HepG2 (cell line): ENCODE measurements around the gene CENATAC. TPM values are rescaled to one million over a fixed set of nuclear protein-coding genes. Genes with fewer than 3 reads are reported as not detected.

Experiments
- DMAP1 ChIP-seq: IDR thresholded peaks from 2 replicates; pipeline ENCODE4 v1.6.1; 2016
- ERF ChIP-seq: IDR thresholded peaks from 2 replicates; pipeline ENCODE4 v1.6.1; 2018; ENCODE audit warnings: missing biosample characterization, missing genetic modification reagents
- GATA4 ChIP-seq: sonication (generic); IDR thresholded peaks from 2 replicates; pipeline ENCODE4 v1.6.1; 2016; ENCODE audit warnings: antibody characterized with exemption, low read depth, borderline replicate concordance
- ISX ChIP-seq: sonication (generic); formaldehyde crosslinking; conservative IDR thresholded peaks from 2 replicates; pipeline ENCODE4 v1.5.0; 2020; ENCODE audit warnings: missing genetic modification reagents
- KDM2A ChIP-seq: sonication (generic); formaldehyde crosslinking; IDR thresholded peaks from 2 replicates; pipeline ENCODE4 v1.4.0; 2020; ENCODE audit warnings: low read depth, missing genetic modification reagents, borderline replicate concordance
- KLF16 ChIP-seq, 2 experiments: sonication (generic) in 1 of 2; formaldehyde crosslinking in 1 of 2; IDR thresholded peaks; 2 replicates each; pipeline versions ENCODE4 v1.6.1 to v1.8.0; 2016 to 2023; ENCODE audit warnings: missing genetic modification reagents in 2 of 2, missing compliant biosample characterization in 1 of 2
- PCBP1 ChIP-seq: fragments of 200-400 bp; formaldehyde crosslinking; IDR thresholded peaks from 2 replicates; pipeline ENCODE4 v1.6.1; 2017; ENCODE audit warnings: mild to moderate bottlenecking, low read depth, low read length, borderline replicate concordance
- POLR2AphosphoS2 ChIP-seq: IDR thresholded peaks from 2 replicates; pipeline ENCODE4 v1.6.1; 2011; ENCODE audit warnings: low read depth, low read length, improper control_type of control experiment
- SOX6 ChIP-seq, 2 experiments: fragments of 450-650 bp in 1 of 2; sonication (generic) in 1 of 2; formaldehyde crosslinking in 1 of 2; IDR thresholded peaks; 2 replicates each; pipeline versions ENCODE4 v1.4.0 to v1.6.1; 2017 to 2020; ENCODE audit warnings: antibody characterized with exemption in 1 of 2, mild to moderate bottlenecking in 1 of 2, missing genetic modification reagents in 1 of 2
- TMF1 ChIP-seq: sonication (generic); formaldehyde crosslinking; IDR thresholded peaks from 2 replicates; pipeline ENCODE4 v1.8.1; 2022; ENCODE audit warnings: low read depth, missing genetic modification reagents
- ZKSCAN1 ChIP-seq: fragments of 150-350 bp; IDR thresholded peaks from 2 replicates; pipeline ENCODE4 v1.6.1; 2014; ENCODE audit warnings: low read length
- ZNF331 ChIP-seq: sonication (generic); formaldehyde crosslinking; IDR thresholded peaks from 2 replicates; pipeline ENCODE4 v1.4.0; 2020; ENCODE audit warnings: missing genetic modification reagents
- ZNF382 ChIP-seq: sonication (generic); formaldehyde crosslinking; IDR thresholded peaks from 2 replicates; pipeline ENCODE4 v1.5.0; 2020; ENCODE audit warnings: missing genetic modification reagents, mild to moderate bottlenecking, borderline replicate concordance
- ZNF556 ChIP-seq: sonication (generic); formaldehyde crosslinking; IDR thresholded peaks from 2 replicates; pipeline ENCODE4 v1.4.0; 2020; ENCODE audit warnings: mild to moderate bottlenecking, missing genetic modification reagents, borderline replicate concordance
- polyA plus RNA-seq, 8 experiments: library from polyadenylated mRNA; depleted of rRNA in 3 of 8; stranded (reverse) in 7 of 8; unstranded in 1 of 8; fragments of >200 nt; fragmentation: Illumina TruSeq in 4 of 8; extraction: Trizol in 4 of 8; gene quantifications; 2 replicates each; pipeline versions ENCODE4 v1.2.1 to v1.2.3, GENCODE V29; 2011 to 2016; ENCODE audit warnings: low read depth in 4 of 8, missing spikeins in 1 of 8, mixed read lengths in 1 of 8; ENCODE audit not compliant: insufficient read depth in 1 of 8
- total RNA-seq, 5 experiments: library from RNA; depleted of rRNA; stranded (reverse); fragments of >200 nt; fragmentation: Illumina TruSeq; extraction: Trizol; gene quantifications; 2 replicates each; pipeline ENCODE4 v1.2.3, GENCODE V29; 2016; ENCODE audit warnings: low read depth in 1 of 5
- TF ChIP-seq, protein P1 (sequence below): sonication (generic); formaldehyde crosslinking; IDR thresholded peaks from 2 replicates; pipeline ENCODE4 v1.5.0; 2020; ENCODE audit warnings: missing genetic modification reagents
- TF ChIP-seq, protein P2 (sequence below): sonication (generic); formaldehyde crosslinking; IDR thresholded peaks from 2 replicates; pipeline ENCODE4 v1.4.0; 2020; ENCODE audit warnings: low read depth, mild to moderate bottlenecking, missing genetic modification reagents
- TF ChIP-seq, protein P3 (sequence below): sonication (generic); formaldehyde crosslinking; IDR thresholded peaks from 2 replicates; pipeline ENCODE4 v1.8.1; 2023; ENCODE audit warnings: missing genetic modification reagents, mild to moderate bottlenecking, borderline replicate concordance
- TF ChIP-seq, protein P4 (sequence below): sonication (generic); formaldehyde crosslinking; IDR thresholded peaks from 2 replicates; pipeline ENCODE4 v1.5.0; 2020; ENCODE audit warnings: mild to moderate bottlenecking, missing genetic modification reagents
- TF ChIP-seq, protein P5 (sequence below): sonication (generic); formaldehyde crosslinking; IDR thresholded peaks from 2 replicates; pipeline ENCODE4 v1.5.0; 2020; ENCODE audit warnings: mild to moderate bottlenecking, missing genetic modification reagents

Gene CENATAC
- total and polyA plus RNA-seq, 2 of the 13 experiments (the other 11 are each of a cell fraction or from before 2014, with no cell fraction given) = 21.7 to 25.0 TPM

DNA sequence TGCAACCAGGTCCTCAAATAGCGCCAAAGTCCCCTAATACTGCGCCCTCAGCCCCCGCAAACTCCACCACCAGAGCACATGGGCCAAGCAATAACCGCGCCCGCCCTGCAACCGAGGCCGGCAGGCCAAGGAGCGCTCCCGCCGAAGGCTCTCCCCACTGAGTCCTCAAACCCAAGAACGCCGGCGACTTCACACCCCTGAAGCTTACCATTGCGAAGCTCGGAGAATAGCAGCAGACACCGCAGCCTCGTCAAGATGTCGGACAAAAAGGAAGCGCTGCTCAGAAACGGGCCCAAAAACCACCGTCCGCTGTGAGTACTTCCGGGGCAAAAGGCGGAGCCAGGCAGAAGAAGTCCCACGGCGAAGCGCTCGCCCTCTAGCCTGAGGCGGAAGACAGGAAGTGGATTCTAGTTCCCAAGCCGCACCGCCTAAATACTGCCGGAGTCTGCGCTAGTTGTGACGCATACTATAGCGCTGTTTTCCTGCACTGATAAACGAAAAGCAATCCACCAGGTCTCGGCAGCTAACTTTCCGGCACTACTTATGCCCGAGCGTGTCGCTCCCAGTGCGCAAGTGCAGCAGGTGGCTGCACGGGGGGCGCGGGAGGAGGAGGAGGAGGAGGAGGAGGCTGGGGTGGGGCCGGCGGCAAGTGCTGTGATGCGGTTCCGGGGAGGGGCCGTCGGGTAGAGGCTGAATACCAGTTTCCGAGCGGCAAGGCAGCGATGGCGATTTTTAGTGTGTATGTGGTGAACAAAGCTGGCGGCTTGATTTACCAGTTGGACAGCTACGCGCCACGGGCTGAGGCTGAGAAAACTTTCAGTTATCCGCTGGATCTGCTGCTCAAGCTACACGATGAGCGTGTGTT lies 20.4 kb downstream of the CENATAC start, which contains the start of the genes RPS25 and TRAPPC4 (continued):
- TF ChIP-seq SOX6 (IDR thresholded peaks at IDR 0.05) = no peak
- peak; percentile 60 for TF ChIP-seq SOX6 (CRISPR knock-in tag; IDR thresholded peaks at IDR 0.05)
- TF ChIP-seq ZNF556 (CRISPR knock-in tag) = 0 out of 2 replicates have a peak, but pooled peaks have one; percentile 66
- peak; percentile 58 for TF ChIP-seq ERF (CRISPR knock-in tag)
- TF ChIP-seq, protein P1, sequence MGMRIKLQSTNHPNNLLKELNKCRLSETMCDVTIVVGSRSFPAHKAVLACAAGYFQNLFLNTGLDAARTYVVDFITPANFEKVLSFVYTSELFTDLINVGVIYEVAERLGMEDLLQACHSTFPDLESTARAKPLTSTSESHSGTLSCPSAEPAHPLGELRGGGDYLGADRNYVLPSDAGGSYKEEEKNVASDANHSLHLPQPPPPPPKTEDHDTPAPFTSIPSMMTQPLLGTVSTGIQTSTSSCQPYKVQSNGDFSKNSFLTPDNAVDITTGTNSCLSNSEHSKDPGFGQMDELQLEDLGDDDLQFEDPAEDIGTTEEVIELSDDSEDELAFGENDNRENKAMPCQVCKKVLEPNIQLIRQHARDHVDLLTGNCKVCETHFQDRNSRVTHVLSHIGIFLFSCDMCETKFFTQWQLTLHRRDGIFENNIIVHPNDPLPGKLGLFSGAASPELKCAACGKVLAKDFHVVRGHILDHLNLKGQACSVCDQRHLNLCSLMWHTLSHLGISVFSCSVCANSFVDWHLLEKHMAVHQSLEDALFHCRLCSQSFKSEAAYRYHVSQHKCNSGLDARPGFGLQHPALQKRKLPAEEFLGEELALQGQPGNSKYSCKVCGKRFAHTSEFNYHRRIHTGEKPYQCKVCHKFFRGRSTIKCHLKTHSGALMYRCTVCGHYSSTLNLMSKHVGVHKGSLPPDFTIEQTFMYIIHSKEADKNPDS (CRISPR knock-in tag) = no peak
- TF ChIP-seq ZNF382 = no peak
- TF ChIP-seq ZKSCAN1 = no peak
- TF ChIP-seq, protein P2, sequence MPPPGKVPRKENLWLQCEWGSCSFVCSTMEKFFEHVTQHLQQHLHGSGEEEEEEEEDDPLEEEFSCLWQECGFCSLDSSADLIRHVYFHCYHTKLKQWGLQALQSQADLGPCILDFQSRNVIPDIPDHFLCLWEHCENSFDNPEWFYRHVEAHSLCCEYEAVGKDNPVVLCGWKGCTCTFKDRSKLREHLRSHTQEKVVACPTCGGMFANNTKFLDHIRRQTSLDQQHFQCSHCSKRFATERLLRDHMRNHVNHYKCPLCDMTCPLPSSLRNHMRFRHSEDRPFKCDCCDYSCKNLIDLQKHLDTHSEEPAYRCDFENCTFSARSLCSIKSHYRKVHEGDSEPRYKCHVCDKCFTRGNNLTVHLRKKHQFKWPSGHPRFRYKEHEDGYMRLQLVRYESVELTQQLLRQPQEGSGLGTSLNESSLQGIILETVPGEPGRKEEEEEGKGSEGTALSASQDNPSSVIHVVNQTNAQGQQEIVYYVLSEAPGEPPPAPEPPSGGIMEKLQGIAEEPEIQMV (CRISPR knock-in tag) = peak; percentile 72
- 0 out of 2 replicates have a peak, but pooled peaks have one; percentile 6 for TF ChIP-seq ISX
- TF ChIP-seq TMF1 (CRISPR knock-in tag) = no peak
- TF ChIP-seq KDM2A (CRISPR knock-in tag) = peak; percentile 86
- no peak for TF ChIP-seq POLR2AphosphoS2
- TF ChIP-seq DMAP1 (CRISPR knock-in tag) = peak; percentile 96
- TF ChIP-seq, protein P3, sequence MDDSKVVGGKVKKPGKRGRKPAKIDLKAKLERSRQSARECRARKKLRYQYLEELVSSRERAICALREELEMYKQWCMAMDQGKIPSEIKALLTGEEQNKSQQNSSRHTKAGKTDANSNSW = peak; percentile 90; the same call in 1 of the 2 replicates
- TF ChIP-seq, protein P4, sequence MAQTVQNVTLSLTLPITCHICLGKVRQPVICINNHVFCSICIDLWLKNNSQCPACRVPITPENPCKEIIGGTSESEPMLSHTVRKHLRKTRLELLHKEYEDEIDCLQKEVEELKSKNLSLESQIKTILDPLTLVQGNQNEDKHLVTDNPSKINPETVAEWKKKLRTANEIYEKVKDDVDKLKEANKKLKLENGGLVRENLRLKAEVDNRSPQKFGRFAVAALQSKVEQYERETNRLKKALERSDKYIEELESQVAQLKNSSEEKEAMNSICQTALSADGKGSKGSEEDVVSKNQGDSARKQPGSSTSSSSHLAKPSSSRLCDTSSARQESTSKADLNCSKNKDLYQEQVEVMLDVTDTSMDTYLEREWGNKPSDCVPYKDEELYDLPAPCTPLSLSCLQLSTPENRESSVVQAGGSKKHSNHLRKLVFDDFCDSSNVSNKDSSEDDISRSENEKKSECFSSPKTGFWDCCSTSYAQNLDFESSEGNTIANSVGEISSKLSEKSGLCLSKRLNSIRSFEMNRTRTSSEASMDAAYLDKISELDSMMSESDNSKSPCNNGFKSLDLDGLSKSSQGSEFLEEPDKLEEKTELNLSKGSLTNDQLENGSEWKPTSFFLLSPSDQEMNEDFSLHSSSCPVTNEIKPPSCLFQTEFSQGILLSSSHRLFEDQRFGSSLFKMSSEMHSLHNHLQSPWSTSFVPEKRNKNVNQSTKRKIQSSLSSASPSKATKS (CRISPR knock-in tag) = no peak
- TF ChIP-seq PCBP1 = no peak
- TF ChIP-seq, protein P5, sequence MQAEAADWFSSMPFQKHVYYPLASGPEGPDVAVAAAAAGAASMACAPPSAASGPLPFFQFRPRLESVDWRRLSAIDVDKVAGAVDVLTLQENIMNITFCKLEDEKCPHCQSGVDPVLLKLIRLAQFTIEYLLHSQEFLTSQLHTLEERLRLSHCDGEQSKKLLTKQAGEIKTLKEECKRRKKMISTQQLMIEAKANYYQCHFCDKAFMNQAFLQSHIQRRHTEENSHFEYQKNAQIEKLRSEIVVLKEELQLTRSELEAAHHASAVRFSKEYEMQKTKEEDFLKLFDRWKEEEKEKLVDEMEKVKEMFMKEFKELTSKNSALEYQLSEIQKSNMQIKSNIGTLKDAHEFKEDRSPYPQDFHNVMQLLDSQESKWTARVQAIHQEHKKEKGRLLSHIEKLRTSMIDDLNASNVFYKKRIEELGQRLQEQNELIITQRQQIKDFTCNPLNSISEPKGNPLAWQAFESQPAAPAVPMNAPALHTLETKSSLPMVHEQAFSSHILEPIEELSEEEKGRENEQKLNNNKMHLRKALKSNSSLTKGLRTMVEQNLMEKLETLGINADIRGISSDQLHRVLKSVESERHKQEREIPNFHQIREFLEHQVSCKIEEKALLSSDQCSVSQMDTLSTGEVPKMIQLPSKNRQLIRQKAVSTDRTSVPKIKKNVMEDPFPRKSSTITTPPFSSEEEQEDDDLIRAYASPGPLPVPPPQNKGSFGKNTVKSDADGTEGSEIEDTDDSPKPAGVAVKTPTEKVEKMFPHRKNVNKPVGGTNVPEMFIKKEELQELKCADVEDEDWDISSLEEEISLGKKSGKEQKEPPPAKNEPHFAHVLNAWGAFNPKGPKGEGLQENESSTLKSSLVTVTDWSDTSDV = no peak
- no peak for TF ChIP-seq ZNF331
- TF ChIP-seq GATA4 = peak; percentile 36; the same call in 1 of the 2 replicates
- peak in 1 of 2 experiments; percentile 62; a peak in 2 of 4 replicates for TF ChIP-seq KLF16 (CRISPR knock-in tag; IDR thresholded peaks at IDR 0.05)
